Muscle of leg (tissue), 11 donors: ENCODE measurements around the gene EIF5. TPM values are rescaled to one million over a fixed set of nuclear protein-coding genes. Genes with fewer than 3 reads are reported as not detected.

Experiments
- DNase-seq: peaks from one replicate; pipeline ENCODE4 v3.0.0; 2013
- H3K27ac ChIP-seq: one replicate; pipeline ENCODE4 v1.5.1; 2013; ENCODE audit warnings: mild to moderate bottlenecking, low read length, control low read depth
- H3K27me3 ChIP-seq: one replicate; pipeline ENCODE4 v1.6.1; 2013; ENCODE audit warnings: low read length; ENCODE audit not compliant: control insufficient read depth, insufficient read depth
- H3K36me3 ChIP-seq: one replicate; pipeline ENCODE4 v1.6.1; 2013; ENCODE audit warnings: low read length; ENCODE audit not compliant: control insufficient read depth, insufficient read depth
- H3K4me1 ChIP-seq: one replicate; pipeline ENCODE4 v1.6.1; 2013; ENCODE audit warnings: low read length; ENCODE audit not compliant: control insufficient read depth, insufficient read depth
- H3K4me3 ChIP-seq: one replicate; pipeline ENCODE4 v1.5.1; 2013; ENCODE audit warnings: low read length, control low read depth
- H3K9me3 ChIP-seq: replicated peaks from 2 replicates; pipeline ENCODE4 v1.6.1; 2013; ENCODE audit warnings: low read depth, low read length; ENCODE audit not compliant: control insufficient read depth
- WGBS: methylation state at CpG from one replicate; pipeline ENCODE4 v1.1.5; 2013; ENCODE audit warnings: missing lambda C conversion rate; ENCODE audit not compliant: insufficient coverage; 5-methylcytosine and 5-hydroxymethylcytosine counted together
- polyA plus RNA-seq, 8 donors: library from polyadenylated mRNA; unstranded; fragments of 120-200 nt; gene quantifications; one replicate each; pipeline versions ENCODE4 v1.2.1 to v1.2.3, GENCODE V29; 2013; ENCODE audit warnings: inconsistent platforms in 1 of 8, low replicate concordance in 1 of 8; ENCODE audit not compliant: insufficient read length in 8 of 8, insufficient read depth in 1 of 8
- total RNA-seq: library from RNA; stranded (reverse); fragments of 120-200 nt; gene quantifications from one replicate; pipeline ENCODE4 v1.2.4, GENCODE V29; 2013

EIF5 gene
- total and polyA plus RNA-seq, 9 donors, result 99.8 to 208 (median 194) TPM

DNA sequence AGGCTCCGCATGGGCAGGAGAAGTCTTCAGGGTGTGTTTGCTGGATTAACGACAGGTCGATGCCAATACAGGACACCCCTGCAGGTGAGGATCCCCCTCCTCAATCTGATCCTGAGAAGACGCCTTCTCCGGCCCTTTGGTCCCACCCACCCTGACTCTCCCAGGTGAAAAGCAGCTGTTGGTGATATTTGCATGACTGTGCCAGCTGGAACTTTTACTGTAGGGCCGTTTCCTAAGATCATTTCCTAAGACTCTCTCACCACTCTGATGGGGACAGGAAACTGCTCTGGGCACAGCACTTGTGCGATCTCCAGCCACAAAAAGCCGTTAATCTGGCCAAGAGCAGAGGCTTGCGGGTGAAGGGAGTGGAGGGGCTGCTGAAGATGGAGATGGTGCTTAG, 16.8 kb upstream of the EIF5 start:
- Histone ChIP-seq H3K9me3 (no peaks in the 10 kb centered on the region), H3K27me3 (peaks cover 2% of the 10 kb centered on the region), H3K27ac (no peak overlapping the region), H3K4me1 (peaks cover 3% of the 10 kb centered on the region), H3K36me3 (no peaks in the 10 kb centered on the region), H3K4me3 (no peak overlapping the region)
- no peak for DNase-seq
- WGBS, result 0% methylated on average over 2 of the region's 9 CpGs

DNA sequence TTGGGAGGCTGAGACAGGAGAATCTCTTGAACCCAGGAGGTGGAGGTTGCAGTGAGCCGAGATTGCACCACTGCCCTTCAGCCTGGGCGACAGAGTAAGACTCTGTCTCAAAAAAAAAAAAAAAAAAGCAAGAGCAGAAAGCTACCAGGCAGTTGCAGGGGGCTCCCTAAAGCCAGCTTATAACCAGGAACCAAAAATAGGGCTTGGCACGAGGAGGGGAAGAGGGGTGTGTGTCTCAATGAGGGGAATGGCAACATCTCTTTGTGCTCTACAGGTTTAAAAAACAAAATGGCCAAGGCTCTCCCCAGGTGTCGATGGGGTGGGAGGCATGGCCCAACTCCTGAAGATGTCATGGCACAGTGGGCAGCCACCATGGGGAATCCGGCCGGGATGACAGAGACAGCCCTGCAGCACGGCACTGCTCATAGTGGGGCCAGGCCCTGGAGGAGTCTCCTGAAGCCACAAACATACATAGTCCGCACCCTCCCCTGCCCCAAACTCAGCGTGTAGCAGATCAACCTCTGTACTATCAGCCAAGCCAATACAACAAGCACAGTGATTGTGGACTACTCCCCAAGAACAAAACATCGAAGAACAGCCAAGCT, 16.0 kb upstream of the EIF5 start:
- no peak overlapping the region for H3K4me3 ChIP-seq
- DNase-seq, result no peak
- H3K9me3 ChIP-seq, result no peaks in the 10 kb centered on the region
- peaks cover 3% of the 10 kb centered on the region for H3K4me1 ChIP-seq
- WGBS, result 83% methylated on average over 7 of the region's 10 CpGs
- no peak overlapping the region for H3K27ac ChIP-seq
- H3K27me3 ChIP-seq, result peaks cover 2% of the 10 kb centered on the region
- no peaks in the 10 kb centered on the region for H3K36me3 ChIP-seq

DNA sequence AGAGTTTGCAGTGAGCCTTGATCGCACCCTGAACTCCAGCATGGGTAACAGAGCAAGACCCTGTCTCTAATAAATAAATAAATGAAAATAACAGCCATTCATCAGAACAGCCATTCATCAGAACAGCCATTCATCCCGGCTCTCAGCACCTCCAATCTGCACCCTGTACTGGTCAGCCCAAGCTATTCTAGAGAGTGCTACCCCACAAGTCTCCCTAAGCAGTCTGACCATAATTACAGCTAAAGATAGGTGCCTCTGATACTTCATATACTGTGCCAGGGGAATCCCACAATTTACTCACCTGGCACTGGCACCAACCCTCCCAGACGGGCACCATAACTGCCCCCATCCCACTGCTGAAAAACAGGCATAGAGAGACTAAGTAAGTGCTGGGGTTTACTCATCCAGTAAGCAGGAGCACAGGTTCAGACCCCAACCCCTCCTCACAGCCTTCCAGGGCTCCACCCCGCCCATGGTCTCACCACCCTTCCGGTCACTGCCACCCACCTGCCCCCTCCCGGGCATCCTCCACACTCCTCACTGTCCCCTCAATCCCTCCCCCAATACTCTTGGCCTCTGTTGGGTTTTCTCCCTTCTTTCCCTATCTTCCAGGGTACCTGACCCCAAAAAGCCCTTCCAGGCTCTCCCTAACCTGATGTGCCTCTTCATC, 15.2 kb upstream of the EIF5 start:
- Histone ChIP-seq H3K4me3 (no peak overlapping the region), H3K27ac (no peak overlapping the region), H3K9me3 (no peaks in the 10 kb centered on the region), H3K4me1 (peaks cover 3% of the 10 kb centered on the region), H3K36me3 (no peaks in the 10 kb centered on the region), H3K27me3 (peaks cover 3% of the 10 kb centered on the region)
- no peak for DNase-seq
- WGBS, result 83% methylated on average over 4 of the region's 6 CpGs

DNA sequence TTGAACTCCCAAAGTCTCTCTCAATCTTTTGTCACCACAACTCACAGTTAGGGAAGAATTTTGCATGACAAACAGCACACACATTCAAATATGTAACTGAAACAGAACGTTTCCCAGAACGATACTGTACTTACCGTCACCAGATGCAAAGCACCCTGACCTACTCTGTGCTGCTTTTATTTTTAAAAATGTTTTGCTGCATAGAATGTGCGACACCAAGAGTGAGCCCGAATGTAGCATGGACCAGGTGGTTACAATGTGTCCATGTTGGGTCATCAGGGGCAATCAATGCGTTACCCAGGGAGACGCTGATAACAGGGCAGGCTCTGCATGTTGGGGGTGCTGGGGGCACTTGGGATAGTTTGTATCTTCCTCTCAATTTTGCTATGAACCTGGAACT, 14.6 kb upstream of the EIF5 start:
- Histone ChIP-seq H3K4me3 (no peak overlapping the region), H3K36me3 (no peaks in the 10 kb centered on the region), H3K9me3 (no peaks in the 10 kb centered on the region), H3K27ac (no peak overlapping the region), H3K4me1 (peaks cover 3% of the 10 kb centered on the region), H3K27me3 (peaks cover 4% of the 10 kb centered on the region)
- DNase-seq, result no peak
- 86% methylated on average over 3 of the region's 7 CpGs for WGBS

DNA sequence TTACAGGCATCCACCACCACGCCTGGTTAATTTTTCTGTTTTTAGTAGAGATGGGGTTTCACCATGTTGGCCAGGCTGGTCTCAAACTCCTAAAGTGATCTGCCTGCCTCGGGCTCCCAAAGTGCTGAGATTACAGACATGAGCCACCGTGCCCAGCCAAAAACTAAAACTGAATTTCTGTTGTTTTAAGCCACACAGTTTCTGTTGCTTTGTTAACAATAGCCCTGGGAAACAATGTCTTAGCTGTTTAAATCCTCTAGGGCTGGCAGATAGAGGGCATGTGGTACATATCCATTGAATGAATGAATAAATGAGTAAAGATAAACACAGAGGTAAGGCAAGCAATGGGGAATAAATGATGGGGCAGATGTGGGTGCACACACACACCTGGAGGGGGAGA, 8.0 kb upstream of the EIF5 start:
- Histone ChIP-seq H3K36me3 (no peaks in the 10 kb centered on the region), H3K27ac (no peak overlapping the region), H3K27me3 (peaks cover 2% of the 10 kb centered on the region), H3K4me3 (no peak overlapping the region), H3K4me1 (no peaks in the 10 kb centered on the region), H3K9me3 (no peaks in the 10 kb centered on the region)
- DNase-seq, result no peak
- WGBS, result 90% methylated on average over 3 of the region's 3 CpGs

DNA sequence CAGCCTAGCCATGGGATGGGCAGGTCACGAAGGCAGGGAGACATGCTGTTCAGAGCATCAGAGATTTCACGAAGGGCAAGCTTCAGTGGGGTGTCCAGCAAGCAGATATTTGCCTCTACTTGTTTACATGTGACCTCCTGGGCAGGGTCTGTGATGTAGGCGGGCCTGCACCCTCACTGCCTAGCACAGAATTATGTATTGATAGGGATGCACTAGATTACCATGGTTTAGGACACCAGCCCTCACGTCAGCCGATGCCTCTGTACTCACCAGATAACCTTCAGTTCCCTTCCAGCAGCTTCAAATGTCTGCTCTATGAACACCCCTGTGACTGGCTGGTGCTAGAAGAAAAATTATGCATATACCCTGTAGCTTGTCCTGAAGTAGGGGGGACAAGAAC, 5.1 kb upstream of the EIF5 start:
- Histone ChIP-seq H3K27me3 (peaks cover under 1% of the 10 kb centered on the region), H3K27ac (no peak overlapping the region), H3K4me1 (peaks cover 9% of the 10 kb centered on the region), H3K36me3 (no peaks in the 10 kb centered on the region), H3K4me3 (no peak overlapping the region), H3K9me3 (no peaks in the 10 kb centered on the region)
- DNase-seq, result no peak
- WGBS, result 83% methylated on average over 2 of the region's 5 CpGs

DNA sequence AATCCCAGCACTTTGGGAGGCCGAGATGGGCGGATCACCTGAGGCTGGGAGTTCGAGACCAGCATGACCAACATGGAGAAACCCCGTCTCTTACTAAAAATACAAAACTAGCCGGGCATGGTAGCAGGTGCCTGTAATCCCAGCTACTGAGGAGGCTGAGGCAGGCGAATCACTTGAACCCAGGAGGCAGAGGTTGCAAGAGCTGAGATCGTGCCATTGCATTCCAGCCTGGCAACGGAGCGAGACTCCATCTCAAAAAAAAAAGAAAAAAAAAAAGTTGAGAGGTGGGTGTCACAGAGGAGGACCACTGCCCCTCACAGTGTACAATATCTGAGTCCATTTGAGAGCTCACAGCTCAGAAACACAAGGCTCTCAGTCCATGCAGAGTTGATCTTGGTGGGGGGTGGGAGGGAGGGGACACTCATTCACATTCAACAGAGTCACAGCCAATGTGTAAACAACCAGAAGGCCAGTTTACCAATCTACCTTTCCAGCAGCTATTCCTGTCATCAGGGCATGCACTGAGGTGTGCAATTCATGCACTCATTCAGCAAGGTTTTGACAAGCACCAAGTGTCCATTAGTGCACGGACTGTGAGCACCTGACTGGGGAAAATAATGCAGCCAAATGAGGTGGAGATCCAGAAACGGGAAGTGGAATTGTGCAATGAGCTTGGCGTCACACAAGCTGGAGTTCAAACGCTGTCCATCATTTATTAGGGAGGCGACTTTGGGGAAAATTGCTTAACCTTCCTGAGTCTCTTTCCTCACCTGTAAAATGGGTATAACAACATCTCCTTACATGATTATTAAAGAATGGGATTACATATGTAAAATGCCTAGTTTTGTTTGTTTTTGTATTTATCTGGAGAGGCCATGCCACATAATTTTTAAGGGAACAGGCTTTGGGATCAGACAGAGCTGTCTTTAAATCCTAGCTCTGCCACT, 4.4 kb upstream of the EIF5 start:
- Histone ChIP-seq H3K27me3 (no peaks in the 10 kb centered on the region), H3K36me3 (no peaks in the 10 kb centered on the region), H3K4me3 (no peak overlapping the region), H3K9me3 (no peaks in the 10 kb centered on the region), H3K27ac (no peak overlapping the region), H3K4me1 (peaks cover 9% of the 10 kb centered on the region)
- 74% methylated on average over 3 of the region's 14 CpGs for WGBS
- DNase-seq, result peak; percentile 68

DNA sequence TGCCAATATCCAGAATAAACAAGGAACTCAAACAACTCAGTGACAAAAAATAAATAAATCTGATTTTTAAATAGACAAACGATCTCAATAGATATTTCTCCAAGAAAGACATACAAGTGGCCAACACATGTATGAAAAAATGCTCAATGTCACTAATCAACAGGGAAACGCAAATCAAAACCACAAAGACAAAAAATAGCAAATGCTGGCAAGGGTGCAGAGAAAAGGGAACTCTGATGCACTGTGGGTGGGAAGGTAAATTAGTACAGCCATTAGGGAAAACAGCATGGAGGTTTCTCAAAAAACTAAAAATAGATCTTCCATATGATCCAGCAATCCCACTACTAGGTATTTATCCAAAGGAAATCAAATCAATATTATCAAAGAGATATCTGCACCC, 3.5 kb upstream of the EIF5 start:
- no peak for DNase-seq
- H3K4me1 ChIP-seq, result peaks cover 14% of the 10 kb centered on the region
- no CpG with 5 or more reads among the region's 2 CpGs for WGBS
- H3K36me3 ChIP-seq, result peaks cover 3% of the 10 kb centered on the region
- no peaks in the 10 kb centered on the region for H3K9me3 ChIP-seq
- no peak overlapping the region for H3K27ac ChIP-seq
- H3K4me3 ChIP-seq, result no peak overlapping the region
- H3K27me3 ChIP-seq, result no peaks in the 10 kb centered on the region

DNA sequence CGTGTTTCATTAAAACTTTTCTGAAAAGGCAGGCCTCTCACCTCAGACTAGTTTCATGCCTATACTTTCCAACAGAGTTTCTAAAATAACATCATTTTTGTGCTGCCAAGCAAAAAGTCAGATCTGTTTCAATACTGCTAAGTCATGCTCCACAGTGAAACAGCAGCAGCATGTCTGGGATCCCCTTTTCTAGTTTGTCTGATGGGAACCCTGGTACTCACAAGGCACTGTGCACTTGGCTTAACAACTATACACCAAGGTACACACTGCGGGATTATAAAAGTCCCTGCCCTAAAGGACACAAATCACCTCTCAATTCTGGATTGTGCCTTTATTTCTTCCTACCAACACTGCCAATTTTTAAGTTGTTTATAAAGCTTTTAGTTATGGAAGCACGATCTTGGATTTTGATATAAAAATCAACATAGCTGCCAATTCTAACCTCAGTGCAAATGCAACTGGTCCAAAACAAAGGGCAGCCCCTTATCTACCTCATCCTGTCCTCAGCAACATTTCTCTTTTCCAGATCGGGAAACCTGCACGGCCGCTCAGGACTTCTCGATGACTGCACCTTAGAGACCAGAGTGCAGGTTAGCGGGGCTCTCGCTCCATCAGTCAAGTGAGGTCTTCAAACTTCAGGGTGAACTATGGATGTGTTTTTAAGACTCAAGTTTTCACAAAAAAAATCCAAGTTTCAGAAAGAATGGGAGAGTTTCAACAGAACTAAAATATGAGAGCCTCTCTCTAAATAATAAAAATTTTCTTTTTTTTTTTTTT, 1.7 kb upstream of the EIF5 start:
- DNase-seq, result no peak
- H3K9me3 ChIP-seq, result no peaks in the 10 kb centered on the region
- peaks cover 20% of the 10 kb centered on the region for H3K36me3 ChIP-seq
- peak overlapping the region; percentile 99 for H3K27ac ChIP-seq
- peaks cover 21% of the 10 kb centered on the region for H3K4me1 ChIP-seq
- H3K27me3 ChIP-seq, result no peaks in the 10 kb centered on the region
- no peak overlapping the region for H3K4me3 ChIP-seq
- 100% methylated on average over 1 of the region's 9 CpGs for WGBS
